GM18502 (cell line): ENCODE results near the gene EIF4G3.
A peak's percentile ranks its signal among the peaks of the same experiment; 100 is the strongest.

Source experiments
- ATAC-seq: cut with Tn5 transposase; IDR thresholded peaks from one replicate; pipeline ENCODE4 v1.9.1; 2021; ENCODE audit warnings: mild to moderate bottlenecking; ENCODE audit not compliant: unreplicated experiment, poor library complexity

EIF4G3 gene

DNA sequence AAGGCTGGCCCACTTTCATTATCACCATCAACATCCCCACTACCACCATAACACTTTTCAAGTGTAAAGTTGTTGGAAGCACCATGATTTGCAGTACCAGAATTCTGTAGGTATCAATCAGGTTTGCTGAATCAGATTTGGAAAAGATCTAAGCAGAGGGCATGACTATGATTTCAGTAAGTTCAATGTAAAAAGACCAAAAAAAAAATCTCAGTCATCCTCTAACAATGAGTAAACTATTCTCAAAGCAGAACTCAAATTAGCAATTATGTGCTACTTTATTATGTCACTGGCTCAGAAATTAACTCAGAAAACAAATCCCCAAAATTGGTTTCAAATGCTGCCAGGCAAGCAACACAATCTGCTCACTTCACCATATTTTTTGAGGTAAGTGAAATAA is 201.7 kb downstream of the EIF4G3 start:
- ATAC-seq, result no peak

- no peak for ATAC-seq
Measured at GRCh38 chr1:20974069-20974468, 202.6 kb downstream of the EIF4G3 start.

- ATAC-seq, result no peak
Measured at GRCh38 chr1:20972855-20973254, 203.8 kb downstream of the EIF4G3 start.

DNA sequence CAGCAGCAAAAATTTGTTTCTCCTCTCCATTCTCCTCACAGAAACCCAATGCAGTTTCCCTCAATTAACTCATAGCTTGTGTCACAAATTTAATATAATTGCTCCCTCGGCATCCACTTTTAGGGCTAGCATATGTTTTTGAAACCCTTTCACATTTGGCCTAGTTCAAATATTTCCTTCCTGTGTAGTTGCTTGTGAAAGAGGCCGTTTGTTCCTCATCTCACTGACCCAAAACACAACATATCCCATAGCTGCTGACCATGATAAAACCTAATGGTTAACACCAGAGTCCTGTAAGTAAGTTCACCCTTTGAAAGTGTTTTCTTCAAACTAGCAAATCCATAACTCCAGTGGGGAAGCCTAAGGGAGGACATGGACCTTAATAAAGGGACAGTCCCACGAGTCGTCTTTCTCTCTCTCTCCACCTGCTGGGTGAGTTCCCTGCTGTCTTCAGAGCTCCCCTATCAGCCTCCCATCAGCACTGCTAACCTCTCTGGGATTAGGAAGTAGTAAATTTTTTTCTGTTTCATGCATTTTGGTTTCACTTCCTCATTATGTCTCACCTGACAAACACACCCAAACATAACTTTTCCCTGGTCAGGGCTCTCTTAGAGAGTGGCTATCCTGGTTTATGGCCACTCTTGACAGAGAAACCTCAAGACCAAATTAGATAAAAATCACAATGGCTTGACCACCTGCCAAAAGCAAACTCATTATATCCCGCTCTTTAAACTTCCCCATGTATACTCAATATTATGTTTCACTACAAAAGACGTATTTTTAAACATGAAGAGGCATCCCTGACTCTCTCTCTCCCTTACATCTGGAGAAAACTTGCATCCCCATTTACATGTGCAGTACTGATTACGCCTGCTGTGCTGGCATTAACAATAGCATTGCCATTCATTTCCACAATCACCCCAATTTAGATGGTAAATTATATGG is 211.9 kb downstream of the EIF4G3 start:
- ATAC-seq, result peak; percentile 84

DNA sequence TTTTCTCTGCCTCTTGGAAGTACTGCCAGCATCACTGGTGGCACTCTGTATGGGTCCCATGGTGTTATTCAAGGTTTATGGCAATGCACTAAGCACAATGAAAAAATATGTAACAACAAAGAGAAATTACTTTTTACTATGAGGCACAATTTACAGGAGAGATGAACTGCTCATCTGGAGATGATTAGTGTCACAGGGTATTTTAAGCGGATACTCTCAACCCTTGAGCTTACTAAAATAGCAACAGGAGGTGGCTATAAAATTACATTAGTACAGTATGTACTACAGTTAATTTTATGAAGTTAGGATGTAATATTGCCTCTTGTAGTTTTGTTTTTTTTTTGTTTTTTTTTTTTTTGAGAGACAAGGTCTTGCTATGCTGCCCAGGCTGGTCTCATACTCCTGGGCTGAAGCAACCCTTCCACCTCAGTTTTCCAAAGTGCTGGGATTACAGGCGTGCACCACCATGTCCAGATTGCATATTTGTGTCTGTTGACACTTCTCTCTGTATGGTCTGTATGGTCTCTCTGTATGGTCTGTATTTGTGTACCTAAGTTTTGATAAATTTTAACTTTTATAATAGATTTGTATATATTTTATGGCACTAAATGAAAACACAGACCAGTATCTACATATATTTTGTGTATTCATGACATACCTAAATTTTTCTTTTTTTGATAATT is 214.0 kb downstream of the EIF4G3 start:
- ATAC-seq, result no peak

- no peak for ATAC-seq
Measured at GRCh38 chr1:20958430-20958829, 218.3 kb downstream of the EIF4G3 start.

GRCh38 chr1:20956272-20956671 is 220.4 kb downstream of the EIF4G3 start:
- no peak for ATAC-seq

DNA sequence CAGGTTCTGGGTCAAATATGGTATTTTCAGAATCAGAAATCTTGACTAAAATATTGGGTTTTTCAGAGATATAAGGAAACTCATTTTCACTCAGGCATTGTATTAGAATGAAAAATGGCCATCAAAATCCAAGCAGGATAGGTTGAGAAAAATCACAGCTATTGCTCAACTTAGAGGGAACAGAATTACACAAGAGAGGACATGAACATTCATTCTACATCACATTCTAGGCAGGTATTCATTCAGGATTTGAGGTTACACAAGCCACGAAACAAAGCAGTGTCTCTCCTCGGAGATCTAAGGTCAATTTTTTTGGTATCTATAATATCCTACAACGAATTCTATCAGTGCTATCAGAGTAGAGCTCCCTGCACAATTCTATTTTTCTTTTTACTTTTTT is 226.0 kb downstream of the EIF4G3 start:
- no peak for ATAC-seq

DNA sequence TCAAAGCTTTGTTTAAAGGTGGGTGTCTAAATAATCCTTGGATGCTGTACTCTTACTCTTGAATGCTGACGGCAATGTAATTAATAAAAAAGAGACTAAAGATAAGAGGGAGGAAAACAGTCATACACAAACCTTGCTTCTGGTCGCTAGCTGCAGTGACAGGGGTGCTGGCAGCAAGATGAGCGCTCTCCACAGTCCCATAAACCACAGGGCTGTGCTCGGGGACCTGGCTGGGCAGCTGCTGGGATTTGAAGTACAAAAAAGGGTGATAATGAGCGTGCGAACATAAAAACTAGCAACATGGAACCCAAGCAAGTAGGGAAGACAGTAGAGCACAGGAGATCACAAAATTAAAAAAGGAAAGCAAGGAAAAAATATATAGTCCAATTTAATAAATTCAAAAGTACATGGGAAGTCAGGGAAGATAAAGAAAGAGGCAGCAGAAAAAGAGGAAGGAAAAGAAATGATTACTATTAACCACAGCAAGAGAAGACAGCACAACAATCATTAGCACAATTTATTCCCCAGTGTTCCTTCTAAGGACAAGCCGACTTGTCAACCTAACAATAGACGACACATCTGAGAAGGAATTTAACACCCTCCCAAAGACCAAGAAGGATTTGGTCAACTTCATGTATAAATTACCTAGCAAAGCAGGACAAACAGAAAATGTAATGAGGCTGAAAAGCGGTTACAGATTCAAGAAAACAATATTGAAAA is 226.7 kb downstream of the EIF4G3 start:
- no peak for ATAC-seq

- no peak for ATAC-seq
Measured at GRCh38 chr1:20948101-20948500, 228.6 kb downstream of the EIF4G3 start.

GRCh38 chr1:20947409-20947808 is 229.3 kb downstream of the EIF4G3 start:
- ATAC-seq, result no peak

- no peak for ATAC-seq
Measured at GRCh38 chr1:20936621-20937020, 240.1 kb downstream of the EIF4G3 start.

DNA sequence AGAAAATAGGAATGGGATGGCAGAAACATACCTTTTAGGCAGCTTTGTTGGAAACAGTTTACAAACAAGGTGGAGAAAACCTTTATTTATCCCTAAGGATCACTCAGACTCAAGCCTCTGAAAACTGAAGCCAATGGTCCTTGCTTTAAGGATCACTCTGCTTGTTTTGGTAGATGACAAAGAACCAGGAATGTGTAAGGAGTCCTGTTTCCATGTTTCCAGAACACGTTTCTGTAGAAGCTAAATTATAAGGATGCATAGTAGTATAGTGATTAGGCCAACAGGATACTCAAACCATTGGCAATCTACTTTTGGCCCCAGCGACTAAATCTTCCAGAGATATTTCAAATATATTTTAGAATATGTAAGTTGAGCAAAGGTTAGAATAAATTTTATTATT is 240.5 kb downstream of the EIF4G3 start:
- no peak for ATAC-seq

- no peak for ATAC-seq
Measured at GRCh38 chr1:20935717-20936116, 241.0 kb downstream of the EIF4G3 start.

DNA sequence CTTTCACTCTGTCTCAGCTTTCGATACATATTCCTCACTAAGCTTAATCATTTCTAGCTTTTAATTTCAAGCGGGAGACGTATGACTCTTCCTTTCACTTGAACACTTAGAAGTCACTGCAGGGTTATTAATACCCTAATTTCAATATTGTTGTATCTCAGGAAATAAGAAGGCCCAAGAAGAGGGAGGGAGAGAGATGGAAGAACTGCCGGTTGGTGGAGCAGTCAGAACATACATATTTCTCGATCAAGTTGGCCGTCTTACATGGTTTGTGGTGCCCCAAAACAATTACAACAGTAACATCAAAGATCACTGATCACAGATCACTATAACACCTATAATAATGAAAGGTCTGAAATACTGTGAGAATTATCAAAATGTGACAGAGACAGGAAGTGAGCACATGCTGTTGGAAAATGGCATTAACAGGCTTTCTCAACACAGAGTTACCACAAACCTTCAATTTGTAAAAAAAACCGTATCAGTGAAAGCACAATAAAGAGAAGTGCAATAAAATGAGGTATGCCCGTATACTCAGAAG is 244.2 kb downstream of the EIF4G3 start:
- ATAC-seq, result no peak

DNA sequence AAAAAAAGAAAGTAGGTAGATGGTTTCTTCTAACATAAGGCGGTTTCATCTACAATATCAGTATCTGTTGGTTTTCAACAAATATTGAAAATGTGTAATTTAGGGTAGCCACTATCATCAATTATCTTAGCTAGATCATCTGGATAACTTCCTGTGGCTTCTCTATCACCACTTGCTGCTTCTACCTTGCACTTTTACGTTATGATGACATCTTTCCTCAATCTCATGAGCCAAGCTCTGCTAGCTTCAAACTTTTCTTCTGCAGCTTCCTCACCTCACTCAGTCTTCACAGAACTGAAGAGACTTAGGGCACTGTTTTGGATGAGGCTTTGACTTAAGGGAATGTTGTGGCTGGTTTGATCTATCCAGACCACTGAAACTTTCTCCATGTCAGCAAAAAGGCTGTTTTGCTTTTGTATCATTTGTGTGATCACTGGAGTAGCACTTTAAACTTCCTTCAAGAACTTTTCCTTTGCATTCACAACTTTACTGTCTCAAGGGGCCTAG is 244.7 kb downstream of the EIF4G3 start:
- no peak for ATAC-seq

- no peak for ATAC-seq
Measured at GRCh38 chr1:20930427-20930826, 246.3 kb downstream of the EIF4G3 start.

- no peak for ATAC-seq
Measured at GRCh38 chr1:20928146-20928545, 248.6 kb downstream of the EIF4G3 start.

GRCh38 chr1:20921285-20921684 is 255.4 kb downstream of the EIF4G3 start:
- ATAC-seq, result no peak

- no peak for ATAC-seq
Measured at GRCh38 chr1:20913242-20913641, 263.5 kb downstream of the EIF4G3 start.
